ENCODE measurements around the gene SLX4IP. TPM values are rescaled to one million over a fixed set of nuclear protein-coding genes. Genes with fewer than 3 reads are reported as not detected.
"Not testable (repeated sequence)": the region's sequence is repeated elsewhere in the genome, so short reads cannot be mapped to it uniquely, and the experiment has no call there.

The SLX4IP gene
- total RNA-seq, 1 donor from 2014 or later, result 7.7 TPM

GRCh38 chr20:10603971-10604864 lies 169.1 kb downstream of the SLX4IP start:
- DNase-seq (ENCODE audit: low spot score), result peak; percentile 75

GRCh38 chr20:10604865-10605440 lies 169.8 kb downstream of the SLX4IP start:
- DNase-seq (ENCODE audit: low spot score), result no peak

- DNase-seq (ENCODE audit: low spot score), result no peak
Measured at GRCh38 chr20:10605547-10606195, 170.6 kb downstream of the SLX4IP start.

GRCh38 chr20:10609276-10609675 lies 174.2 kb downstream of the SLX4IP start:
- peak; percentile 86 for DNase-seq (ENCODE audit: low spot score)

- no peak for DNase-seq (ENCODE audit: low spot score)
Measured at GRCh38 chr20:10609770-10610169, 174.7 kb downstream of the SLX4IP start.

GRCh38 chr20:10610251-10610650 lies 175.1 kb downstream of the SLX4IP start:
- no peak for DNase-seq (ENCODE audit: low spot score)

- no peak for DNase-seq (ENCODE audit: low spot score)
Measured at GRCh38 chr20:10611357-10611756, 176.3 kb downstream of the SLX4IP start.

- DNase-seq (ENCODE audit: low spot score), result not testable (repeated sequence)
Measured at GRCh38 chr20:10613426-10613825, 178.3 kb downstream of the SLX4IP start.

- no peak for DNase-seq (ENCODE audit: low spot score)
Measured at GRCh38 chr20:10613911-10614310, 178.8 kb downstream of the SLX4IP start.

GRCh38 chr20:10616212-10616611 lies 181.1 kb downstream of the SLX4IP start:
- no peak for DNase-seq (ENCODE audit: low spot score)

GRCh38 chr20:10617549-10618133 lies 182.5 kb downstream of the SLX4IP start:
- not testable (repeated sequence) for DNase-seq (ENCODE audit: low spot score)

- no peak for DNase-seq (ENCODE audit: low spot score)
Measured at GRCh38 chr20:10618611-10619245, 183.6 kb downstream of the SLX4IP start.

- DNase-seq (ENCODE audit: low spot score), result peak; percentile 88
Measured at GRCh38 chr20:10619427-10619826, 184.3 kb downstream of the SLX4IP start.

GRCh38 chr20:10621149-10621548 lies 186.0 kb downstream of the SLX4IP start:
- peak; percentile 72 for DNase-seq (ENCODE audit: low spot score)

- no peak for DNase-seq (ENCODE audit: low spot score)
Measured at GRCh38 chr20:10622657-10623418, 187.7 kb downstream of the SLX4IP start.

- no peak for DNase-seq (ENCODE audit: low spot score)
Measured at GRCh38 chr20:10625641-10626040, 190.5 kb downstream of the SLX4IP start.

GRCh38 chr20:10626896-10627295 lies 191.8 kb downstream of the SLX4IP start:
- DNase-seq (ENCODE audit: low spot score), result no peak

GRCh38 chr20:10629946-10630650 lies 195.0 kb downstream of the SLX4IP start:
- DNase-seq (ENCODE audit: low spot score), result no peak

- no peak for DNase-seq (ENCODE audit: low spot score)
Measured at GRCh38 chr20:10631126-10631525, 196.0 kb downstream of the SLX4IP start.
